Measurements from ENCODE around the gene KNDC1. TPM values are rescaled to one million over a fixed set of nuclear protein-coding genes. Genes with fewer than 3 reads are reported as not detected.

KNDC1 gene
- total and polyA plus RNA-seq, 2 donors (not counting 3 experiments of a cell fraction or from before 2014, with no cell fraction given) = not detected

DNA sequence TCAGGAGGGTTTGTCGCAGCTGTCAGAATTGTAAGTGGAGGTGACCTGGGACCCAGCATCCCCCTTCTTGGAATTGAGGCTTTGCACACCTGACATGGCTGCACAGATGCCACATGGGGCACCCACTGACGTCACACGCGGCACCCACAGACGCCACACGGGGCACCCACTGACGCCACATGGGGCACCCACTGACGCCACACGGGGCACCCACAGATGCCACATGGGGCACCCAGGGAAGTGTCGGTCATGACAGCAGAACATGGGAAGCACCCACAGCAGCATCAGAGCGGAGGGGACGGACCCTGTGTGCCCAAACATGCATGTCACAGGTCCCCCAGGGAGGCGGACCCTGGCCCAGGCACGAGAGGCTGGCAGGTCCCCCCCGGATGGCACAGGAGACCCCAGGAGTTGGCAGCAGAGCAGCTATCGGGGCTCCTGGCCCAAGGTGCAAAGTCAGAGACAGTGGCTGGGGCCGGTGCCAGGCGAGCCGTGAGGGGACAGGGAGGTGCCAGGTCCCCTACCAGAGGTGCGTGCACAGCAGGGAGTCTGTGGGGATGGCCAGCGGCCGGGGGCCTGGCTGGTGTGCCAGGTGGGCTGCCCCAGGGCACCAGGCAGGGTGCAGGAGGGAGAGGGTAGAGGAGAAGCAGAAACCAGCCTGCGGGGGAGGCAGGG, 21.1 kb downstream of the KNDC1 start:
- Histone ChIP-seq H3K27me3 (ENCODE audit: control insufficient read depth in 2 of 2, insufficient read depth in 2 of 2, low read length in 2 of 2) (no peaks in the 10 kb centered on the region), H3K9me1 (replicated peaks; ENCODE audit: control insufficient read depth, extremely low read depth, insufficient read depth, low read length) (no peaks in the 10 kb centered on the region), H3K36me3 (ENCODE audit: control insufficient read depth in 2 of 2, extremely low read depth in 1 of 2, insufficient read depth in 2 of 2, low read length in 2 of 2) (no peaks in the 10 kb centered on the region), H3K9me3 (replicated peaks; ENCODE audit: control insufficient read depth, insufficient read depth, low read length) (peaks cover 4% of the 10 kb centered on the region), H3K9ac (replicated peaks; ENCODE audit: extremely low read depth, insufficient read depth, low read length) (no peak overlapping the region), H3K4me3 (replicated peaks in 1 of 3; ENCODE audit: insufficient read depth in 1 of 3, low read depth in 1 of 3, low read length in 3 of 3) (no peak overlapping the region), H3K27ac (ENCODE audit: insufficient read depth, low read depth, low read length) (no peak overlapping the region), H2AFZ (ENCODE audit: low read depth, low read length) (no peak overlapping the region), H4K20me1 (replicated peaks; ENCODE audit: control insufficient read depth, extremely low read depth, insufficient read depth, low read length) (no peaks in the 10 kb centered on the region), H3K79me2 (ENCODE audit: control insufficient read depth, insufficient read depth, low read length) (no peaks in the 10 kb centered on the region), H3K4me2 (ENCODE audit: insufficient read depth, low read length) (no peak overlapping the region), H3K4me1 (ENCODE audit: control insufficient read depth, extremely low read depth, insufficient read depth, low read length) (no peaks in the 10 kb centered on the region)
- FAIRE-seq (no peak), DNase-seq (ENCODE audit: low read depth, low spot score) (no peak)
- ChIA-PET CTCF (no interaction called here), POLR2A (no interaction called here)
- intact Hi-C loops (cut with micrococcal nuclease) (no loop called here), dilution Hi-C loops (cut with MboI; ENCODE audit: extremely low pct_ligation_motif_present, low sequenced_read_pairs) (no loop called here)
- TF ChIP-seq GATA2 (IDR thresholded peaks at IDR 0.05; ENCODE audit: insufficient read depth, insufficient read length, low read depth, low read length) (no peak), POLR2AphosphoS5 (IDR thresholded peaks at IDR 0.05; ENCODE audit: insufficient read depth, low read depth, low read length) (no peak), MYC (IDR thresholded peaks at IDR 0.05; ENCODE audit: low read depth, low read length) (no peak), EZH2 (IDR thresholded peaks at IDR 0.05; ENCODE audit: borderline replicate concordance, low read depth, low read length, severe bottlenecking) (no peak), POLR2A (IDR thresholded peaks at IDR 0.05; ENCODE audit: low read depth, low read length) (no peak), JUN (IDR thresholded peaks at IDR 0.05; ENCODE audit: borderline replicate concordance, insufficient read depth, insufficient read length, low read depth) (no peak), FOS (IDR thresholded peaks at IDR 0.05; ENCODE audit: borderline replicate concordance, insufficient read depth, low read length) (no peak)
- TF ChIP-seq, protein P1, sequence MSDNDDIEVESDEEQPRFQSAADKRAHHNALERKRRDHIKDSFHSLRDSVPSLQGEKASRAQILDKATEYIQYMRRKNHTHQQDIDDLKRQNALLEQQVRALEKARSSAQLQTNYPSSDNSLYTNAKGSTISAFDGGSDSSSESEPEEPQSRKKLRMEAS (IDR thresholded peaks at IDR 0.05; ENCODE audit: insufficient read depth, insufficient read length) = no peak
- TF ChIP-seq, protein P2, sequence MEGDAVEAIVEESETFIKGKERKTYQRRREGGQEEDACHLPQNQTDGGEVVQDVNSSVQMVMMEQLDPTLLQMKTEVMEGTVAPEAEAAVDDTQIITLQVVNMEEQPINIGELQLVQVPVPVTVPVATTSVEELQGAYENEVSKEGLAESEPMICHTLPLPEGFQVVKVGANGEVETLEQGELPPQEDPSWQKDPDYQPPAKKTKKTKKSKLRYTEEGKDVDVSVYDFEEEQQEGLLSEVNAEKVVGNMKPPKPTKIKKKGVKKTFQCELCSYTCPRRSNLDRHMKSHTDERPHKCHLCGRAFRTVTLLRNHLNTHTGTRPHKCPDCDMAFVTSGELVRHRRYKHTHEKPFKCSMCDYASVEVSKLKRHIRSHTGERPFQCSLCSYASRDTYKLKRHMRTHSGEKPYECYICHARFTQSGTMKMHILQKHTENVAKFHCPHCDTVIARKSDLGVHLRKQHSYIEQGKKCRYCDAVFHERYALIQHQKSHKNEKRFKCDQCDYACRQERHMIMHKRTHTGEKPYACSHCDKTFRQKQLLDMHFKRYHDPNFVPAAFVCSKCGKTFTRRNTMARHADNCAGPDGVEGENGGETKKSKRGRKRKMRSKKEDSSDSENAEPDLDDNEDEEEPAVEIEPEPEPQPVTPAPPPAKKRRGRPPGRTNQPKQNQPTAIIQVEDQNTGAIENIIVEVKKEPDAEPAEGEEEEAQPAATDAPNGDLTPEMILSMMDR (IDR thresholded peaks at IDR 0.05; ENCODE audit: extremely low read depth in 1 of 2, insufficient read depth in 1 of 2, low read depth in 1 of 2, low read length in 2 of 2) = no peak
- no TSS peak for BruUV-seq (replicated peaks)
